OCI-LY1 (cell line): ENCODE results near the gene EML4.

Experiments used
- H2AFZ ChIP-seq: fragments of 200-600 bp; sonication (generic), shearing (Covaris generic); 2 replicates; pipeline ENCODE4 v1.6.0; 2014; ENCODE audit warnings: antibody characterized with exemption, mild to moderate bottlenecking, low read length
- H3F3A ChIP-seq: fragments of 200-600 bp; sonication (generic), shearing (Covaris generic); 2 replicates; pipeline ENCODE4 v1.6.0; 2014; ENCODE audit warnings: mild to moderate bottlenecking, antibody characterized with exemption, low read length, moderate library complexity; ENCODE audit not compliant: insufficient read depth
- H3K27ac ChIP-seq: fragments of 200-600 bp; sonication (generic); 2 replicates; pipeline ENCODE4 v1.5.1; 2014; ENCODE audit warnings: low read length, mixed run types, mild to moderate bottlenecking, low read depth; ENCODE audit not compliant: poor library complexity, severe bottlenecking
- H3K27me3 ChIP-seq: fragments of 200-600 bp; sonication (generic); 2 replicates; pipeline ENCODE4 v1.6.0; 2014; ENCODE audit warnings: antibody characterized with exemption, mild to moderate bottlenecking, low read length, moderate library complexity; ENCODE audit not compliant: insufficient read depth
- H3K36me3 ChIP-seq: fragments of 200-600 bp; sonication (generic); 2 replicates; pipeline ENCODE4 v1.6.1; 2014; ENCODE audit warnings: mild to moderate bottlenecking, antibody characterized with exemption, low read length, moderate library complexity, mixed read lengths; ENCODE audit not compliant: insufficient read depth
- H3K4me1 ChIP-seq: fragments of 200-600 bp; sonication (generic); 2 replicates; pipeline ENCODE4 v1.5.1; 2014; ENCODE audit warnings: mild to moderate bottlenecking, low read length, moderate library complexity; ENCODE audit not compliant: insufficient read depth, severe bottlenecking
- H3K4me2 ChIP-seq: fragments of 200-600 bp; sonication (generic), shearing (Covaris generic); 2 replicates; pipeline ENCODE4 v1.6.1; 2014; ENCODE audit warnings: low read length
- H3K4me3 ChIP-seq: fragments of 200-600 bp; sonication (generic); 2 replicates; pipeline ENCODE4 v1.5.1; 2014; ENCODE audit warnings: low read length, low read depth, mild to moderate bottlenecking, mixed read lengths; ENCODE audit not compliant: poor library complexity, severe bottlenecking
- H3K79me2 ChIP-seq: fragments of 200-600 bp; shearing (Covaris generic); 2 replicates; pipeline ENCODE4 v1.6.1; 2016; ENCODE audit warnings: mixed run types, low read length, mixed read lengths; ENCODE audit not compliant: insufficient read depth
- H3K9ac ChIP-seq: fragments of 200-600 bp; sonication (generic), shearing (Covaris generic); 2 replicates; pipeline ENCODE4 v1.6.1; 2014; ENCODE audit warnings: mild to moderate bottlenecking, low read length, mixed read lengths
- H3K9me2 ChIP-seq: fragments of 200-600 bp; sonication (generic), shearing (Covaris generic); 2 replicates; pipeline ENCODE4 v1.6.1; 2014; ENCODE audit warnings: low read depth, mild to moderate bottlenecking, low read length, mixed read lengths
- H3K9me3 ChIP-seq: fragments of 200-600 bp; shearing (Covaris generic); 2 replicates; pipeline ENCODE4 v1.6.1; 2014; ENCODE audit warnings: low read length, mixed read lengths
- H4K20me1 ChIP-seq: fragments of 200-600 bp; sonication (generic), shearing (Covaris generic); 2 replicates; pipeline ENCODE4 v1.6.0; 2016; ENCODE audit warnings: mild to moderate bottlenecking, low read length; ENCODE audit not compliant: insufficient read depth
- EZH2 ChIP-seq: fragments of 200-600 bp; sonication (generic), shearing (Covaris generic); IDR thresholded peaks from 2 replicates; pipeline ENCODE4 v1.8.0; 2017; ENCODE audit warnings: borderline replicate concordance, mixed run types, mild to moderate bottlenecking, antibody characterized with exemption, low read length, moderate library complexity, mixed read lengths
- TF ChIP-seq, protein P1 (sequence below): fragments of 200-600 bp; sonication (generic), shearing (Covaris generic); IDR thresholded peaks from 2 replicates; pipeline ENCODE4 v1.5.1; 2017; ENCODE audit warnings: mild to moderate bottlenecking, antibody characterized with exemption, low read length, moderate library complexity, mixed read lengths

EML4 gene

GRCh38 chr2:42210203-42210602 is 41.0 kb downstream of the EML4 start:
- H3K4me1 ChIP-seq: no peaks in the 10 kb centered on the region
- H3K27me3 ChIP-seq: no peaks in the 10 kb centered on the region
- no peak overlapping the region for H3K4me3 ChIP-seq
- no peaks in the 10 kb centered on the region for H3F3A ChIP-seq
- H2AFZ ChIP-seq: no peak overlapping the region
- no peak overlapping the region for H3K9ac ChIP-seq
- no peak overlapping the region for H3K4me2 ChIP-seq
- peaks cover 6% of the 10 kb centered on the region; the same call in 1 of the 2 replicates for H3K79me2 ChIP-seq
- no peaks in the 10 kb centered on the region for H3K36me3 ChIP-seq
- H3K9me3 ChIP-seq: no peaks in the 10 kb centered on the region
- H4K20me1 ChIP-seq: no peaks in the 10 kb centered on the region
- no peak for TF ChIP-seq EZH2
- TF ChIP-seq, protein P1, sequence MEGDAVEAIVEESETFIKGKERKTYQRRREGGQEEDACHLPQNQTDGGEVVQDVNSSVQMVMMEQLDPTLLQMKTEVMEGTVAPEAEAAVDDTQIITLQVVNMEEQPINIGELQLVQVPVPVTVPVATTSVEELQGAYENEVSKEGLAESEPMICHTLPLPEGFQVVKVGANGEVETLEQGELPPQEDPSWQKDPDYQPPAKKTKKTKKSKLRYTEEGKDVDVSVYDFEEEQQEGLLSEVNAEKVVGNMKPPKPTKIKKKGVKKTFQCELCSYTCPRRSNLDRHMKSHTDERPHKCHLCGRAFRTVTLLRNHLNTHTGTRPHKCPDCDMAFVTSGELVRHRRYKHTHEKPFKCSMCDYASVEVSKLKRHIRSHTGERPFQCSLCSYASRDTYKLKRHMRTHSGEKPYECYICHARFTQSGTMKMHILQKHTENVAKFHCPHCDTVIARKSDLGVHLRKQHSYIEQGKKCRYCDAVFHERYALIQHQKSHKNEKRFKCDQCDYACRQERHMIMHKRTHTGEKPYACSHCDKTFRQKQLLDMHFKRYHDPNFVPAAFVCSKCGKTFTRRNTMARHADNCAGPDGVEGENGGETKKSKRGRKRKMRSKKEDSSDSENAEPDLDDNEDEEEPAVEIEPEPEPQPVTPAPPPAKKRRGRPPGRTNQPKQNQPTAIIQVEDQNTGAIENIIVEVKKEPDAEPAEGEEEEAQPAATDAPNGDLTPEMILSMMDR: no peak
- no peak overlapping the region for H3K27ac ChIP-seq
- H3K9me2 ChIP-seq: no peaks in the 10 kb centered on the region

GRCh38 chr2:42211291-42211690 is 42.1 kb downstream of the EML4 start:
- no peak overlapping the region for H3K4me2 ChIP-seq
- H3K9me2 ChIP-seq: no peaks in the 10 kb centered on the region
- no peak for TF ChIP-seq EZH2
- TF ChIP-seq, protein P1: no peak
- H3K4me1 ChIP-seq: no peaks in the 10 kb centered on the region
- H3K9ac ChIP-seq: no peak overlapping the region
- H3K79me2 ChIP-seq: peaks cover 5% of the 10 kb centered on the region; the same call in 1 of the 2 replicates
- no peaks in the 10 kb centered on the region for H3F3A ChIP-seq
- no peak overlapping the region for H3K4me3 ChIP-seq
- H3K27me3 ChIP-seq: no peaks in the 10 kb centered on the region
- no peaks in the 10 kb centered on the region for H3K9me3 ChIP-seq
- H3K36me3 ChIP-seq: no peaks in the 10 kb centered on the region
- H2AFZ ChIP-seq: no peak overlapping the region
- no peaks in the 10 kb centered on the region for H4K20me1 ChIP-seq
- no peak overlapping the region for H3K27ac ChIP-seq

DNA sequence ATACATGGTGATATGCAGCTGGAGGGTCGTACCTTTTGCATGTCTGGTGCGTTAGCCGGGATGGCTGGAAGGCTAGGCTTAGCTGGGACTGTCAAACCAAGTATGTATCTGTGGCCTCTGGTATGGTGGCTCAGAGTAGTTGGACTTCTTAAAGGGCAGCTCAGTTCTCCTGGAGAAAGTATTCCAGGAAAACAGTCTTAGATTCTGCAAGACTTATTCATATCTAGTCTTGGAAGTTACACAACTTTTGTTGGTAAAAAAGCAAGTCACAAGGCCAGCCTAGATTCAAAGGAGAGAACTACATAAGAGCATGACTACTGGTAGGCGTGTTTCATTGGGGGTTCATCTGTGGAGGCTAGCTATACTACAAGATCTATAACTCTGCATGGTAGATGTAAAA is 45.5 kb downstream of the EML4 start:
- no peaks in the 10 kb centered on the region for H3K79me2 ChIP-seq
- no peaks in the 10 kb centered on the region for H3K9me3 ChIP-seq
- no peaks in the 10 kb centered on the region for H3K36me3 ChIP-seq
- H2AFZ ChIP-seq: no peak overlapping the region
- no peaks in the 10 kb centered on the region for H3K9me2 ChIP-seq
- no peaks in the 10 kb centered on the region for H4K20me1 ChIP-seq
- no peak overlapping the region for H3K4me3 ChIP-seq
- H3K27ac ChIP-seq: no peak overlapping the region
- H3K4me1 ChIP-seq: no peaks in the 10 kb centered on the region
- no peaks in the 10 kb centered on the region for H3F3A ChIP-seq
- no peak overlapping the region for H3K9ac ChIP-seq
- H3K27me3 ChIP-seq: no peaks in the 10 kb centered on the region
- H3K4me2 ChIP-seq: no peak overlapping the region
- no peak for TF ChIP-seq EZH2
- TF ChIP-seq, protein P1: no peak
